NCI-H226 (cell line): ENCODE measurements around the gene GPR153.

Source experiments
- DNase-seq: peaks from one replicate; pipeline ENCODE4 v3.0.0-alpha.2; 2015

The GPR153 gene

DNA sequence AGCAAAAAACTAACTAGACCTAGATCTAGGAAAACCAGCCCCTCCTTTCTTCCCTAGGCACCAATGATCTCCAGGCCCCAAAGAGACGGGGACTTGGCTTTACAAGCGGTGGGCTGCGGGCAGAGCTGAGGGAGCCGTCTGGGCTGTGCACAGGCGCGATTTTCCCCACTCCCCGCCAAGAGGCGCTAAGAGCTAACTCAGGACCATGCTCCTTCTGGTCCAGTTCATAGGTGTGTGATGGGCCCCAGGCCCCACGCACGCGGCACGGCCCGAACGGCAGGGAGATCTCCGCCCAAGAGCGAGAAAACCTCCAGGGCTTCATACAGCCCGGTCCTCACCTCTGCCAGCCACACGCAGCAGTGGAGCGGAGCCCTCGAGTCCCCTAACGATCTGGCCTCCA lies 7.5 kb upstream of the GPR153 start:
- DNase-seq = no peak

DNA sequence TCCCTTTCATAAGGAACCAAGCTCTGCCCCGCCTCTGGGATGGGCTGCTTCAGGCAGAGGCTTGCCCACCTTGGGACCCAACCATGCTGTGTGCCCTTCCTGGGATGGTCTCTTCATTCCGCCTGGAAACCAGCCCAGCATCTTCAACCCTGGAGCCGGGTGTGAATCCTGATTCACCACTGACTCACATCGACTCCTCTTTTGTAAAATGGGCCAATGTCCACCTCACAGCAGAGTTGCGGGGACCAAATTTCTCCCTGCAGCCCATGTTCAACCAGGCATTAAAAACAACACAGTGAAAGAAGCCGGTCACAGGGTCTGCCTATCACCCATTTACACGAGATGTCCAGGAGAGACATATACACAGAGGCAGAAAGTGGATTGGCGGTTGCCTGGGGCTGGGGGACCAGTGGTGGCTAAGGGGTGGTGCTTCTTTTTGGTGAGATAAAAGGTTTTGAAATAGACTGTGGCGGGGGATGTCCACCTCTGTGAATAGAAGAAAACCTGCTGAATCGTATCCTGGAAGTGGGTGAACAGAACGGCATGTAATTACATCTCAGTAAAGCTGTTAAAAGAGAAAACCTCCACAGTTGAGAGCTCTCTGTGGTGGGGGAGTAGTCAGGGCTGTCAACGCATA lies 6.9 kb upstream of the GPR153 start:
- DNase-seq = no peak

GRCh38 chr1:6266641-6267040 lies 5.7 kb upstream of the GPR153 start:
- DNase-seq = no peak

DNA sequence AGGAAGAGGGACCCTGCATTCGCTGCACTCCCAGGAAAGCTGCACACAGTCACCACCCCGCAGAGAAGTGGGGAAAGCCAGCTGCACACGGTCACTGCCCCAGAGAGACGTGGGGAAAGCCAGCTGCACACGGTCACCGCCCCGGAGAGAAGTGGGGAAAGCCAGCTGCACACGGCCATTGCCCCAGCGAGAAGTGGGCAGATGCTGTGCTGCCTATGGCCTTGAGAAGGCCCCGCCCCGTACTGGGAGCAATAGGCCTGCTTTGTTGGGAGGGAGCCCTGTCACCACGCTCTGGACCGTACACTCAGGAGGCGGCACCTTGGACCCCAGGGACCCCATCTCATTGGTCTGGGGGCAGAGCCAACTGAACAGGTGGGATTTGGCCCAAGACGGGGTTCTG lies 4.3 kb upstream of the GPR153 start:
- DNase-seq = no peak

DNA sequence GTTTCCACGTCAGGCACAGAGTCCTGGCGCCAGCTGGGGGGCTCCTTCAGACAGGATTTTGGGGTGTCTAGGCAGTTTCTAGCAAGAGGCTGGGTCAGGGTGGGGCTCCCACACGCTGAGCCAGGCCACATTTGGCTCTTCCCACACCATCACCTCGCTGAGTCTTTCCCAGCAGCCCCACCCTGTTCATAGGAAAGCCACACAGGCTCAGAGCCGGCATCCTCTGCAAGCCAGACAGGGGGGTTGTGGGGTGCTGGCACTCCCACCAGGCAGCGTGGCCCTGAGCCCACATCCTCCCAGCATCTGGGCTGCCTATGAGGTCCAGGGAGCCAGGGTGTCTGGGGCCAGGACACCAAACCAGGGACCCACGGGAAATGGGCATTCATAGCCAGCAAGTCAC lies 2.8 kb upstream of the GPR153 start:
- no peak for DNase-seq

DNA sequence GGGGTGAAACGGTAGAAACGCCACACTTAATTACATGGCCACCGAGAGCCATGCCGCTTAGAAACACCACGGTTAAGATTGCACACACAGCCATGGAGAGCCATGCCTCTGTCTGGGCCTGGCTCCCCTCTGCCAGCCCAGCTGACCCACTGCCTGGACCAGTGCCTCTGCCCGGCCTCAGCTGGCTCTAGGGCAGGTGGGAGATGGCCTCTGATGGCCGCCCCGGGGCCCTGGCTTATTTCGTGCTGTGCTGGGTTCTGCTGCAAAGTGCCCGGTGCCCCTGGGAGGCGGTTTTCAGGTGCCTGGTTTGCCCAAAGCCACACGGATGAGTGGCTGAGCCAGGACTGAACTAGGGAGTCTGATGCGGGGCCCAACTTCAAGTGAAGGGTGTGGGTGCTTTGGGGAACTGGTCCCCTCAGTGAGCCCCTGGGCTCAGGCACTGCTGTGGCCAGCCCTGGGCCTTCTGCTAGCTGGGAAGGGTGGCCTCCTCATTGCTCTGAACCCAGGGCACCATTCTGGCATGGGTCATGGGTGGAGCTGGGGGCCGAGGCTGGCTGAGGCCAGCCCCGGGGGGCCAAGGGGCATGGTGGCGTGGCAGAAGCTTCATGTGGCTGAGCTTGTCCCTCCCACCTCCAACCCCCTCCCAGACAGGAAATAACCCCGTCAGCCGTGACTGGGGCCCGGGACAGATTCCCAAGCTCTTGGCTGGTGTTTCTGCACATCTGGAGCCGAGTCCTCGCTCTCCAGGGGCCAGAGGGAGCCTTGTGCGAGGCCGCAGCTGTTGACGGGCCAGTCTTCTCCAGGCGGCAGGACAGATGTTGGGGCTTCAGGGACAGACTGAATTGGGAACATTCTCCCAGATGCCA lies 1.9 kb upstream of the GPR153 start:
- no peak for DNase-seq

- no peak for DNase-seq
Observed at GRCh38 chr1:6261615-6261995, 707 bp upstream of the GPR153 start.

- DNase-seq = no peak
Observed at GRCh38 chr1:6260433-6260934, 414 bp downstream of the GPR153 start.

- peak; percentile 81 for DNase-seq
Observed at GRCh38 chr1:6259491-6260362, 1.2 kb downstream of the GPR153 start.

GRCh38 chr1:6258675-6259074 lies 2.2 kb downstream of the GPR153 start:
- no peak for DNase-seq

GRCh38 chr1:6257541-6258069 lies 3.3 kb downstream of the GPR153 start:
- DNase-seq = no peak

DNA sequence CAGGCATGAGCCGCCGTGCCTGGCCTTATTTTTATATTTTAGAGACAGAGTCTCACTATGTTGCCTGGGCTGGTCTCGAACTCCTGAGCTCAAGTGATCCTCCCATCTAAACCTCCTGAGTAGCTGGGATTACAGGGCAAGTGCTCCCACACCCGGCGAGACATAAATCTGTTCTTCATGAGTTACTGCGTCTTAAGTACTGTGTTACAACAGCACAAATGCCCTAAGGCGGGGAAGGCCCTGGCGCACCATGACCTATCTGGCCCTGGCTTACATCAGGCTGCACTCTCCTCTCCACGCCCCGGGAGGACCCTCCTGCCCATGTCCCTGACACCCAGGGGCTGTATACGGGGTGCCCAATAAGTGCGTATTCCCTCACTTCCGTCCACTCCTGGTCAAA lies 4.3 kb downstream of the GPR153 start:
- no peak for DNase-seq

DNA sequence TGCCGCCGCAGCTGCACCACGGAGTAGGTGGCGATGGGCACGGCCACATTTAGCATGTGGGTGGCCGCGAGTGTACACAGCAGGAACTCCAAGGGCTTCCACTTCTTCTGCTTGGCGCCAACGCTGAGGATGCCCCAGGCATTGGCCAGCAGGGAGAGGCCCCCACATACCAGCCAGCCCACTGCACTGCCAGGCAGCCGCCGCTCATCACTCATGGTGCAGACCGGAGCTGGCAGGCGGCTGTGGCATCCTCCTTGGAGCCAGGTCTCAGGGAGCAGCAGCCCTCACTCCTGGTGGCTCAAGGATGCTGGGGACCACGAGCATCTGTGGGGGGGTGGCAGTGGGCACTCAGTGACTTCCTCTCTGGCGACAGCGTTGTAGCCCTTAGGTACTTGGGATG lies 6.2 kb downstream of the GPR153 start:
- no peak for DNase-seq

GRCh38 chr1:6253380-6253779 lies 7.5 kb downstream of the GPR153 start:
- no peak for DNase-seq

GRCh38 chr1:6252374-6252710 lies 8.6 kb downstream of the GPR153 start:
- no peak for DNase-seq

- DNase-seq = no peak
Observed at GRCh38 chr1:6251681-6252373, 9.1 kb downstream of the GPR153 start.

DNA sequence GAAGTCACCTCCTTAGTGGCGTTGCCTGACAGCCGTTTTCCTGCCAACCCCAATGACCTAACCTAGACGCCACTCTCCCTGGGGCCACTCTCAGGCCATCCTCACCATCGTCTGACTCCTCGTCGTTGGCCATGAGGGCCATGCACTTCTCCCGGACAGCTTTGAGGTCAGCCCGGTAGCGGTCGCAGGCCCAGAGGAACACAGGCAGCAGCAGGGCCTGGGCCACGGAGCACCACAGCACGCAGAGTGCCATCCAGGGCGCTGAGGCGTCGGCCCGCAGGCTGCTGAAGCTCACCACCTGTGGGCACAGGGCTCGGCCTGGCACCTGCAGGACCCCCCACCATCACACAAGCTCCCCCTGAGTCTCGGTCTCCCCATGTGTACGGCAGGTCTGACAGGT lies 9.7 kb downstream of the GPR153 start:
- no peak for DNase-seq

GRCh38 chr1:6249739-6250689 lies 10.9 kb downstream of the GPR153 start:
- no peak for DNase-seq

DNA sequence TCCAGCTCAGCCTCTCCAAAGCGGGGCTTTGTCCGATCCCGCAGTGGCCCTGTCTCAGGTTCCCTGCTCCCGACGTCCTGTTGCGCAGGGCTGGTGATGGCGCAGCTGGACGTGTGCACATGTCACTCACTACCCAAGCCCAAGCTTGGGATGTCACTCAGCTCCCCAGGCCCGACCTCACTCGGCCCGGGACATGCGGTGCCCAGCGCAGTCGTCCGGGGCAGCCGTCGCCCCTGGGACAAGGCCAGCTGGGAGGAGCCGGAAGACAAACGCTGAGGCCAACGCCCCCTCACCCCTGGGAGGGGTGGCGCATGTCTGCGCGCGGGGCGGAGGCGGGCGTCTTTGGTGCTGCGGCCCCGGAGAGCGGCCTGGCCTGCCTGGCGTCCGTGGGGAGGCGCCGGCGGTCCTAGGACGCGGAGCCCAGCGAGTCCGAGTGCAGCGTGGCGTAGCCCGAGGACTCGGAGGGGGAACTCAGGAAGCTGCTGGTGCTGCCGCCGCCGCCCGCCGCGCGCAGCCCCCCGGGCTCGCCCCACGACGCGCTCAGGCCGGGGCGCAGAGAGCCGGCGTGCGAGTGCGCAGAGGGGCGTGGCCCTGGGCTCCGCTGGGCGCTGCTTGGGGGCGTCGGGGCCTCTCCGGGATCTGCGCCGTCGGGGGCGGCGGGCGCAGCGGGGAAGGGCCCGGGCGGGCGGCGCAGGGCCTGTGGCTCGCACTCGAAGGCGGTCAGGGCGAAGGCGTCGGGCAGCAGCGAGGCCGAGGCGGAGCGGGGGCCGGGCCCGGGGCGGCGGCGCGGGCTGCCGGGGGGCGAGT lies 11.8 kb downstream of the GPR153 start:
- DNase-seq = no peak

DNA sequence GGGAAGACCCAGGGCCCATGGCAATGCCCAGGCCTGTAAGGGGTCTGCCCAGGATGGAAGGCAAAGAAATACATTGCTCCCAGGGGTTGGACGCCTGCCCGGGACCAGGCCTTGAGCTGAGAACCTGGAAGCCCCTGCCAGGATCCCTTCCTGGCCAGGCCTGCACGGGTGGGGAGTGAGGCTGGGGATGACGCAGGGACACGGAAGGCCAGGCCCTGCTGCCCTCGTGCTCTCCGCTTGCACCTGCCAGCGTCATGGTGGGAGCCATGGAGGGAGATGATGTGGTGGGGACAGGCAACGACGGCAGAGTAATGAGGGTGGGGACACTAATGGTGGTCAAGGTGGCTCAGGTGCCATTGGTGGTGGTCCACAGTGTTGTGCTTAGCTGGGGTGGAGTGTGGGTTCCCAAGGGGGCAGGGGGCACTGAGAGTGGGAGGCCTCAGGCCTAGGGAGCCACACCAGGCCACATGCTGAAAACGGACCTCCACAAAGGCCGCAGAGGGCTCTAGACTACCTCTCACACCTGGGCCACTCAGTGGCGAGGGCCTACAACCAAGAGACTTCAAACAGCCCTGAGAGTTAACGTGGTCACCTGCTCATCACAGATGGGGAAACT lies 12.6 kb downstream of the GPR153 start:
- DNase-seq = no peak
